IPS-11a (cell line): ENCODE measurements around the gene AFAP1.

Experiments
- H3K4me3 ChIP-seq: one replicate; pipeline ENCODE4 v1.5.1; 2013; ENCODE audit warnings: low read depth, low read length, control low read depth

AFAP1 gene

DNA sequence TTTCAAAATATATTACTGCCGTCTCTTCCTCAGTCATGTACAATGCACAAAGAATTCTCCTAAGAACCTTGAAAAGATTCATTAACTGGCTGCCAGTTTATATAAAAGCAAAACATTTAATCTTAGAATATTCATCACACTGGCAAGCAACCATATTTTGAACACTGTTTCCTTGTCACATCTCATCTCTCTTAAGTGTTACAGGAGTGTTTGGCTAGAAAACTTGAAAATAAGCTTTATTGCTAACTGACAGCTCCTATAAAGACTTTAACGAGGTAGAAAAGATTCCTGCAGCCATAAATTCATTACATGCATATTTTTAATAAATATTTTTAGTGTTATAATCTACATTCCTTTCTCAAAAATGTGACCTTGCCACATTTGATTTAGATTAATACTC, 149.6 kb downstream of the AFAP1 start:
- H3K4me3 ChIP-seq = no peak overlapping the region

DNA sequence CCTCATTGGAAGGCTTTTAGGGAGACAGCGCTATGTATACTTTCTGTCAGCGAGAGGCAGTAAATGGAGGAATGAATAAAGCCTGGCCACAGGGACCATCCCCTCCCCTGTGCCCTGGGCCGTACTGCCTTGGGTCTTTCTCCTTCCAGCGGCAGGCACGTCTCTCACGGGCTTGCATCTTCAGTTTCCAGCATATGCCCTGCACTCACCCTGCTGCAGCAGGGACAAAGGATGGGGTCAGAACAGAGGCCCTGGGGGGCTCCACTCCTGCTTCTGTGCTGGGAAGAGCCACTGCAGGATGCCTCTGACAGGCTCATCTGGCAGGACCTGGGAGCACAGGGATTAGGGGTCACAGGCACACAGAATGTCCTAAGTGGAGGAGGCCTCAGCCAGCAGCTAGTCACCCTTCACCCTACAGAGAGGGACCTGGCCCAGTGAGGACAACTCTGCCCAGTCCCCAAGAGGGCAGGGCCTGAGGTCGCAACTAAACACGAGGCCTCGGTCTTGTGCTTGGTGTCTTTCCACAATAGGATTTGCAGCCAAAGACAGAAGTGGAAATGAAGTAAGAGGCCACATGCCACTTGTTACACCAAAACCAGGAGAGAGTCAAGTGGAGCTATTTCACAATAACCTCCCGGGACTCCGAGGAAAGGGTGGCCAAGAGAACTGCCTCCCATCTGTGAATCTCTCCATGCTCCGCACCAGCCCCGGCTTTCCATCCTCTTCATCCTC, 150.8 kb downstream of the AFAP1 start:
- no peak overlapping the region for H3K4me3 ChIP-seq

DNA sequence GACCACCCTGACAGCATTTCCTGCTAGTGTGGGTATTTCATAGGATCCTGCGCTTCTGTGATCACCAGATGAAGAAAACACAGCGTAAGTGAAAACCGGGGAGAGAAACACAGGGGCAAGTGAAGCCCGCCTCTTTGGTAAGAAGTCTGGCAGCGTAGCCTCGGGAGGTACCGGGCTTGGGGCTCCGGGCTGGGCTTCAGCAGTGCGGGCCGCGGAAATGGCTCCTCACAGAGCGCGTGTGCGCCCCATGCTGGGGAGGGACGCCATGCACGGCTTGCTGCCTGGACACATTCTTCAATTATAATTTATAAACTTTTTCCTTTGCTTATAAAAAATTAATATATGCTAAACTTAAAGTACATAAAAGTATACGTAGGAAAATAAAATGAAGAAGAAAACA, 151.5 kb downstream of the AFAP1 start:
- no peak overlapping the region for H3K4me3 ChIP-seq

GRCh38 chr4:7787681-7788141, 151.9 kb downstream of the AFAP1 start:
- no peak overlapping the region for H3K4me3 ChIP-seq

- no peak overlapping the region for H3K4me3 ChIP-seq
Observed at GRCh38 chr4:7787067-7787466, 152.6 kb downstream of the AFAP1 start.

DNA sequence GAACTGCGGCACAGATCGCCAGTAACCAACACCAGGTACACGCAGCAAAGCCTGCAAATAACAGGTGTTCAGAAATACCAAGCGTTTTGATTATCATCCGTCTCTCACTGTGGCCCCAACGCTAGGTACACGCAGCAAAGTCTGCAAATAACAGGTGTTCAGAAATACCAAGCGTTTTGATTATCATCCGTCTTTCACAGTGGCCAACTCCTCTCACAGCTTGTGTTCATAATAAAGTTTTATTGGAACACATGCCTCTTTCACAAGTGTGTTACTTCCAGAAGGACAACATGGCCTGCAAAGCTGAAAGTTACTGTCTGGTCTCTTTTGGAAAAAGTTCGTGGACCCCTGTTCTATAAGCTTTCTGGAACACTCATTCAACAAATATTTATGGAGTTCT, 153.1 kb downstream of the AFAP1 start:
- H3K4me3 ChIP-seq = no peak overlapping the region

DNA sequence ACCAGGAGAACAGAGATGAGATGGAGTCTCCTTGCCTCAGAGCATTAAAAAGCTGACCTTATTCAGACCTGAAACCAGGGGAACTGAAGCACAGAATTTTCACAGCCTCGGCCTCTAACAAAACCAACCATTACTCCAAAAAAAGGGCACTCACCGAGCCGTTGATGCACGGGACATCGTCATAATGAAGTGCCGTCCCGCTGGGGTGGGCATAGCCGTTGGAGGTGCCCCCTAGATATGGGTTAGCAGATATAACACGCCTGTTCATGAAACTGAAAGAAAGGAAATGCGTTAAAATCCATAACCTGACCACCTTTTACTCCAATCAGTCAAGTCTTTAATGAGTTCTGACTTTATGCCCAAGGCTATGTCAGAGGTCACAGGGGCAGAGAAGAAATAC, 153.6 kb downstream of the AFAP1 start:
- H3K4me3 ChIP-seq = no peak overlapping the region

- no peak overlapping the region for H3K4me3 ChIP-seq
Observed at GRCh38 chr4:7785017-7785416, 154.6 kb downstream of the AFAP1 start.

- no peak overlapping the region for H3K4me3 ChIP-seq
Observed at GRCh38 chr4:7784131-7784870, 155.4 kb downstream of the AFAP1 start.

DNA sequence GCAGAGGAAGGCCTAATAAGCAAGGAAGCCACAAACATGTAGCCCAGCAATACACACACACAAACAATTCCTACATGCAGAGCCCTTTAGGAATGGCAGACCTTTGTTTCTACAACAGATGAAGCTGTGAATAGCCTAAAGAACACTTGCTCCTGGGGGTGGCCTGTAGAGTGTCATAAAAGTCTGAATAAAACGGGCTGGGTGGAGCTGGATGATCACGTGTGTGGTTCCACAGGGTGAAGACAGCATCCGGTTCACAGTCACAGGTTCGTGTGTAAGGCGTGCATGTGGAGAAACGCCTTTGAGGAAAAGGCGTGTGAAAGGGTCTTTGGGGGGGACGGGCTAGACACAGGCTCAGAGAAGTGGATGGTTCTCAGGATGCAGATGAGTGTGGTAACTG, 156.1 kb downstream of the AFAP1 start:
- no peak overlapping the region for H3K4me3 ChIP-seq

DNA sequence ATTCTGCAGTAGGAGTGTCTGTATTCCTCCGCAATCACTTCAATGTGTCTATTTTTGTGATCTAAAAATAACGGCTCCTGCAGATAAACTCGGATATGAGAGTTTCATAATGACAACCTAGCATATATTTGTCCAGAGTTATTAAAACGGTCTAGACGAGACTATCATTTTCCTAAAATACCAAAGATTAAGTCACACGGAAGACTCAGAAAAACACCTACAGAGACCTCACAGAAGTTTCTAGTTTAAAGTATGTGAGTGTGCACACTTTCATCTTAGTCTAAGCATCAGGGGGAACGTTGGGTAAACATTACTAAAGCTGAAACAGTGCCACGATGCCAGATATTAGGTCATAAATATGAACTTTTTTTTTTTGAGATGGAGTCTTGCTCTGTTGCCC, 156.9 kb downstream of the AFAP1 start:
- no peak overlapping the region for H3K4me3 ChIP-seq

- H3K4me3 ChIP-seq = no peak overlapping the region
Observed at GRCh38 chr4:7781993-7782392, 157.7 kb downstream of the AFAP1 start.

DNA sequence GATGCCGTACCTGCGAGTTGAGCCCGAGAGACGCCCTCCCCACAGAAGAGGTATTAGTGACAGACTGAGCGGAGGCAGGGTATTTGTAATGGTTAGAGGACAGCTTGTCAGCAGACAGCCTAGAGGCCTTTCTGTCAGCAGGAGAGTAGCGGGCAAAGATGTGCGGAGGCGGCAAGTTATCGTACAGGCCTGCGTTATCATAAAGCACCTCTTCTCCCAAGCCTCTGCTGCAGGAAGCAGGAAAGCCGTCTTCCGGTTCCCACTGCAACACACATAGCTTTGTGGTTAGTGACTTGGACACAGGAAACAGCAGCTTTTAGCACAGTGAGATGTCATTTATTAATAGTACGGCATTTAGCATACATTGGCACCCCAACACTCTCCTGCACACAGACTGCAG, 158.3 kb downstream of the AFAP1 start:
- H3K4me3 ChIP-seq = no peak overlapping the region

DNA sequence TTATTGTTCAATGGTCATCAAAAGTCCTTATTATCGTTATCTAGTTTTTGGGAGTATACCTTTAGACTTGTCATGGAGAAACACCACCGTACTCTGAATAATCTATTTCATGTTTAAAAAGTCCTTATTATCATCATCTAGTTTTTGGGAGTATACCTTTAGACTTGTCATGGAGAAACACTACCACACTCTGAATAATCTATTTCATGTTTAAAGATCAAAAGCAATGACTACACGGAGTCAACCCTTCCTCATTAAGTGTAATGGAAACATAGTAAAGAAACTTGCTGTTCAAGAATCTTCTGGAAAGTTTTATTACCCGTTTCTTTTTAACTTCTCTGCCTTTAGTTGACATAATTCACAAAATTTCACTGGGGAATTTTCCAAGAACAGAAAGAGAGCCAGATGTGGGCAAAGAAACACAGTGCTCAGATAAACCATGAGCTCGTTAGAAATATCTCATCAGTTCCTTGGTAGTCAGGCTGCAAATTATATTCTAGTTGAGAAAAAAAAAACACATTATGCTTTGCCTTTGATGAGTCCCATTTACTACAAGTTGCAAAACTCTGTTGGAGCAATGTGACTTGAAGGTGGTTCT, 158.8 kb downstream of the AFAP1 start:
- H3K4me3 ChIP-seq = no peak overlapping the region

- no peak overlapping the region for H3K4me3 ChIP-seq
Observed at GRCh38 chr4:7779432-7779768, 160.3 kb downstream of the AFAP1 start.

DNA sequence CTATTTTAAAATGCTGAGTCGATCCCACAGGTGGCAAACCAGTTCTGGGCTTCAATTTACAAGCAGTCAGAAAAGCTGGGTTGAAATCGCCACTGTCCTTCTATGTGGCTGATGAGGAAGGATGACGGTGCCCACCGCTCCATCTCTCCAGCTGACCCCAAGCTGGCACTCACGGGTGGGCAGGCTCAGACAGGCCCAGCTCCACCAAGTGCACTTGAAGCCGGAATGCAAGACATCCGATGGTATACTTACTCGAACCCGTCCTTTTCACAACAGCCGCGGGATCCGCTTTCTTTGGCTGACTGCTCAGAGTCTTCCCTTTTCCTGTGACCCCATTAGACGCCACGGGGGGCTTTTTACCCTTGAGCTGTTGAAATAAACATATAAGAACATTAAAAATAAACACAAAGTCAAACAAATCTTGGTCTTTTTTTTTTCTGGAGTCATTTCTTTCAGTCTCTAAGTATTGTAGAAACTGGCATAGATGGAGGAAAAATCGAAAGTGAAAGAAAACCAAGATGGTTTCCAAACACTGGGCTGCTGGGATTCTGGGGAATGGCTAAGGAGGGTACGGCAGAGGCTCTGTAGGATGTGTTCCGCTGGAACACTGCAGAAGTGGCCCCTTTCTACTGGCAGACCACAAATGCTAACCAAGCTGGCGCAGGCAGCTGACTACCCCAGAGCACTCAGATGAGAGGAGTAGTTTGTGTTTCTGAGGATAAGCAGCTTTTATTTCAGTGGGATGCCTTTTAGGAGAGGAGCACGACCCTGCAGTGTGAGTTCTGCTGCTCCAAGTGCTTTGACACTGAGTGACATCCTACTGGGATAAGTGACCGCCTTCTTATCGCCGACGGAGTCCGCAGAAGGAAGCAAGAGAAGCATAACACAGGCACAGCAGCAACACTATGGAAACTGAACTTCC, 160.9 kb downstream of the AFAP1 start:
- no peak overlapping the region for H3K4me3 ChIP-seq

GRCh38 chr4:7777871-7778509, 161.7 kb downstream of the AFAP1 start:
- no peak overlapping the region for H3K4me3 ChIP-seq

- H3K4me3 ChIP-seq = no peak overlapping the region
Observed at GRCh38 chr4:7777017-7777710, 162.5 kb downstream of the AFAP1 start.

DNA sequence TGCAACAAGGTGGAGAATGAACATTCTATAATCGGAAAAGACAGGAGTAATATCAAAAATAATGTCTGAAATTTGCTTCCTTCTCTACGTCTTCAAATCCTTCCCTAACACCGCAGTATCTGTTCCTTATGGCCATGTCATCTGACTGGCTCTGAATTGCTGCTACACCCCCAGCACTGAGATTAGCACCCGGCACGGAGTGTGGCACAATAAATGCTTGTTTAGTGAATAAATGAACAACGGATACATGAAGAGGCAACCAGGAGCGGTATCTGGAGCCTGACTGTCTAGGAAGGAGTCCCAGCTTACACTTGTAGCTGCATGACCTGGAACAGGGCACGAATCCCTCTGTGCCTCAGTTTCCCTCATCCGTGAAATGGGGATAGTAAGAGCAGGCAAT, 164.3 kb downstream of the AFAP1 start:
- H3K4me3 ChIP-seq = no peak overlapping the region
